ENCODE data around the gene KLK3. TPM values are rescaled to one million over a fixed set of nuclear protein-coding genes. Genes with fewer than 3 reads are reported as not detected.
"Not testable (repeated sequence)": the region's sequence is repeated elsewhere in the genome, so short reads cannot be mapped to it uniquely, and the experiment has no call there.

KLK3 gene
- not detected for total RNA-seq

DNA sequence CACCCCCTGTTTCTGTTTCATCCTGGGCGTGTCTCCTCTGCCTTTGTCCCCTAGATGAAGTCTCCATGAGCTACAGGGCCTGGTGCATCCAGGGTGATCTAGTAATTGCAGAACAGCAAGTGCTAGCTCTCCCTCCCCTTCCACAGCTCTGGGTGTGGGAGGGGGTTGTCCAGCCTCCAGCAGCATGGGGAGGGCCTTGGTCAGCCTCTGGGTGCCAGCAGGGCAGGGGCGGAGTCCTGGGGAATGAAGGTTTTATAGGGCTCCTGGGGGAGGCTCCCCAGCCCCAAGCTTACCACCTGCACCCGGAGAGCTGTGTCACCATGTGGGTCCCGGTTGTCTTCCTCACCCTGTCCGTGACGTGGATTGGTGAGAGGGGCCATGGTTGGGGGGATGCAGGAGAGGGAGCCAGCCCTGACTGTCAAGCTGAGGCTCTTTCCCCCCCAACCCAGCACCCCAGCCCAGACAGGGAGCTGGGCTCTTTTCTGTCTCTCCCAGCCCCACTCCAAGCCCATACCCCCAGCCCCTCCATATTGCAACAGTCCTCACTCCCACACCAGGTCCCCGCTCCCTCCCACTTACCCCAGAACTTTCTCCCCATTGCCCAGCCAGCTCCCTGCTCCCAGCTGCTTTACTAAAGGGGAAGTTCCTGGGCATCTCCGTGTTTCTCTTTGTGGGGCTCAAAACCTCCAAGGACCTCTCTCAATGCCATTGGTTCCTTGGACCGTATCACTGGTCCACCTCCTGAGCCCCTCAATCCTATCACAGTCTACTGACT lies at the start of gene KLK3:
Gene KLK3 (plus strand): TSS at position 280 of the 775 bp plus-strand sequence. CDS start 41 bp downstream, at position 321.
- no peak for DNase-seq

- DNase-seq: no peak
Observed at GRCh38 chr19:50808856-50809255, 45.9 kb upstream of the KLK3 start.

DNA sequence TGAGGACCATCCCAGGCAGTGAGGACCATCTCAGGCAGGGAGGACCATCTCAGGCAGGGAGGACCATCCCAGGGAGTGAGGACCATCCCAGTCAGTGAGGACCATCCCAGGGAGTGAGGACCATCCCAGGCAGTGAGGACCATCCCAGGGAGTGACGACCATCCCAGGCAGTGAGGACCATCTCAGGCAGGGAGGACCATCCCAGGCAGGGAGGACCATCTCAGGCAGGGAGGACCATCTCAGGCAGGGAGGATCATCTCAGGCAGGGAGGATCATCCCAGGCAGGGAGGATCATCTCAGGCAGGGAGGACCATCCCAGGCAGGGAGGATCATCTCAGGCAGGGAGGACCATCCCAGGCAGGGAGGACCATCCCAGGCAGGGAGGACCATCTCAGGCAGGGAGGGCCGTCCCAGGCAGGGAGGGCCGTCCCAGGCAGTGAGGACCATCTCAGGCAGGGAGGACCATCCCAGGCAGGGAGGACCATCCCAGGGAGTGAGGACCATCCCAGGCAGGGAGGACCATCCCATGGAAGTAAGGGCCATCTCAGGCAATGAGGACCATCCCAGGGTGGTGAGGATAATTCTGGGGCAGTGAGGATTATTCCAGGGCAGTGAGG lies 43.0 kb upstream of the KLK3 start:
- DNase-seq: not testable (repeated sequence)

- DNase-seq: no peak
Observed at GRCh38 chr19:50812474-50812873, 42.2 kb upstream of the KLK3 start.

DNA sequence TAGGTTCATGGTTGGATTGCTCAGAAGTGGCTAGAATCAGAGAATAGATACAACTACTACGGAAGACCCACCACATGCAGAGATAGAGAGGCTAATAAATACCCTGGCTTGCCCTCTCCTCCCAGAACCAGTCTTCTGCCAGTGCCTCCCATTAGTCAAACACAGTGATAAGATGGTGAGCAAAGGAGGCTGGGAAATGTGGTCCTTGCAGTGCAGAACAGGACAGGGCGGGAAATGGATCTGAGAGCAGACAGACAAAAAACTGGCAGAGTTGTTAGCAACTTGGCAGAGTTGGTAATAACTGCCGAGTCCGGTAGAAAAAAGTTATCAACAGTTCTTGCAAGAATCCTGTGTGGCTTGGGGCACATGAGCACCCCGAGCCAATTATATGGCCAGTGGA lies 39.8 kb upstream of the KLK3 start:
- no peak for DNase-seq

- DNase-seq: no peak
Observed at GRCh38 chr19:50815439-50815838, 39.3 kb upstream of the KLK3 start.

DNA sequence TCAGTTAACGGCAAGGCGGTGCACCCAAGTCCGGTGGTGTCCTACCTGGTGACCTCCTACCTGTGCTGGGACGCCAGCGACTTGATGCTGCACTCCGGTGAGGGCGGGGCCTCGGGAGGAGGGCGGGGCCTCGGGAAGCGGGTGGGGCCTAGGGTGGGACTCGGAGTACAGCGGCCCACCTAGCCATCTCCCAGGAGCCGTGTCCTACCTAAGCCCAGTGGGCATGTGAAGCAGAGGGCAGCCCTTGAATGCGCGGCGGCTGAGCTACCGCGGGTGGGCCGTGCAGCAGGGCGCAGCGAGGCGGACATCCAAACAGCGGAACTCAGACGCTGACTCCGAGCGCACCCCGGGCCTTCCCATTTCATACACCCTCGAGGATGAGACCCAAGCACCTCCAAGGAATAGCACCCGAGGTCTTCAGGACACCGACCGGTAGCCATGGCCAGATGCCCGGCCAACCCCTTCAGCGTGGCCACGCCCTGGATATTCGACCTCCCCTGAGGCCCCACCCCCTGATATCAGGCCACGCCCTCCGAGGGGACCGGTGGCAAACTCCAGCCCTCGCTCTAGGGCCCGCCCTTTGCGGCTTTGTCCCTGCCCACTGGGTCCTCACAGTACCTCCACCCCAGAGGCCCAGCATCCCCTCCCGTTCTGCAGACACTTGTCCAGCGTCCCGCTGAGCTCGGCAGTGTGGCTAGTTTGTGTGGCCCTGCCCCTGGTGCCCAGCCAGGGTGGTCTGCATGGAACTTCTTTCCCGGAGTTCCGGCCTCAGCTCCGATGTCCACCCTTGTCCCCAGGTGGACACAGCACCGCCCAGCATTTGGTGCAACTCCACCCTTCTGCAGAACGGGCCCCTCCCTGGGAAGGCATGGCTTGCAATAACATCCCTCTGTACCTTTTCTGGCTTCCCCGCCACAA lies 36.5 kb upstream of the KLK3 start:
- no peak for DNase-seq

GRCh38 chr19:50818859-50819472 lies 35.7 kb upstream of the KLK3 start:
- DNase-seq: no peak

DNA sequence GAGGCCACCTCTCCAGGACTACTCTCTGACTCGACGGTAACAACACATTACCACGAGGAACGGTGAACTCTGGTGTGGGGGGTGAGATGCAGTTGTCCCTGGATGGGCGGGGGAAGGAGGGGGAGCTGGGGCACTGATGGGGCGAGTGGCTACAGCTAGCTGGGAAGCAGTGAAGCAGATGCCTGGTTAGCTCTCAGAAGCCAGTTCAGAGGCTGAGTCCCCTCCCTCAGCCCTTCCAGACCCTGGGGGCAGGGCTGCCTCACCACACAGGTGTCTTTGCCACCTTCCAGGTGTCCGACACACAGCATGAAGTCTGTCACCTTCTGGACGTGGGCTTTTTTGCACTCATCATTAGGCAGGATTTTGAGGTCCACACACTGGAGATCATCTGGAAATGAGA lies 35.1 kb upstream of the KLK3 start:
- no peak for DNase-seq

GRCh38 chr19:50820086-50820485 lies 34.6 kb upstream of the KLK3 start:
- no peak for DNase-seq

DNA sequence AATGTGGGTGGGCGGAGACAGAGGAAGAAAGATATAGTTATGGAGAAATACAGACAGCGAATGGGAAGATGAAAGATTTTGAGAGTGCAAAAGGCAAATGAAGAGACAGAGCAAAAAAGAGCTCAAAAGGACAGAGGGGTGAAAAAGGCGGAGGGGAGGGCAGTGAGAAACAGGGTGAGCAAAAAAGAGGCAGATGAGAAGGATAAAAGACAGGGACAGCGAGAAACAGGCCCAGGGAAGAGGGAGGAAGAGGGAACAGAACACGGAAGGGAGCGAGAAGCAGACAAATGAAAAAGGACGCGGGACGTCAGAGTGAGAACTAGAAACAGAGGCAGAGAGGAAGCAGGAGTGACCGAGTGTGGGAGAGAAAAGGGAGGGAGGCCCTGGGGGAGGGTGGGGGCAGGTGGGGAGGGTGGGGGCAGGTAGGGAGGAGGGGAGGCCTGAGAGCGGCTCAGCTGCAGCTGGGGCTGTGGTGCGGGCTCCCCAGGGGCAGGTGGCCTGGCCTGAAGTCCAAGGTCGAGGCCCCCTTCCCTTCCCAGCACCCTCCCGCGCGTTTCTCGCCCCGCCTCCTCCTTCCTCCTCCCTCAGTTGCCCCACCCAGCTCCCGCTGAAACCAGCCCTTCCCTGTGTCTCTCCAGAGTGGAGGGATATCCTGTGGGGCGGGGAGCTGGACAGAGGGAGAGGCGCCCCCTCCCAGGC lies 34.0 kb upstream of the KLK3 start:
- DNase-seq: no peak

GRCh38 chr19:50821248-50821612 lies 33.5 kb upstream of the KLK3 start:
- no peak for DNase-seq

DNA sequence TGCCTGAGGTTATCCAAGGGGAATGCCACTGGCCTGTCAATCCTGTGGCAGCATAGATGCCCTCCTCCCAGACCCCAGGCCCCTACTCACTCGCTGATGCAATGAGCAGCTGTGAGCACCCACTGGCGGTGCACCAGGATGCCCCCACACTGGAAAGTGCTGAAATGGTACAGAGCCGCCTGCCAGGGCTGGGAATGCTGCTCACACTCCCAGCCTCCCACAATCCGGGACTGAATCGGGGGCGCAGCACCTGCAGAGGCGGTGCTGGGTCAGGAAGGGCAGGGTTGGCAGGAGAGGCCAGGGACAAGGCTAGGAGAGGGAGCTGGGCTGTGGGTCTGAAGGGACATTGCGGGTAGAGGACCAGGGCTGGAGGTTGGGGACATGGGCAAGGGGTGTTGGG lies 33.1 kb upstream of the KLK3 start:
- DNase-seq: no peak

DNA sequence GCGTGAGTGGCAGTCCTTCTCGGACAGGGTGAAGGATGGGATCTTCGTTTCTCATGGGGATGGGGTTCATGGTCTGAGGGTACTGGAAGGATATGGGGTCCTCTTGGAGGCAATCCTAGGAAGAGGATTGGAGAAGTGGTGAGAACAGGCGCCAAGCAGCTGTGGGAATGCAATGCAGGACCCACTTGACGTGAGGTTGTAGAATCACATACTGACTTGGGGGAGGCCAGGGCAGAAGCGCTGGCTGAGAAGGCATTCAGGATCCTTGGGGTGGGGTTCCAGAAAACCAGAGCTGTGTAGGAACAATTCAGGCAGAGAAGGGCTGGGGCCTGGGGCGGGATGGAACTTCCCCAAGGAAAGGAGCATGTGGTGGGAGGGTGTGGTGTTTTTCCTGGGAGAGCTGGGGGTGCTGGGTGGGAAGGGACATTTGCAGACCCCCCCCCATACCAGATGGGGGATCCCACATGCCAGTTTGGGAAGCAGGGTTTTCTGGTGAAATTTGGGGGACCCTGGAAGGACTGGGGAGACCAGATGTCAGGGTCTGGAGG lies 32.0 kb upstream of the KLK3 start:
- no peak for DNase-seq

GRCh38 chr19:50823389-50824042 lies 31.2 kb upstream of the KLK3 start, which contains the start of gene KLK1:
KLK1 (minus strand) TSS chr19:50823787; CDS start chr19:50823748, 39 bp downstream.
- no peak for DNase-seq

- DNase-seq: no peak
Observed at GRCh38 chr19:50826492-50827240, 28.0 kb upstream of the KLK3 start.

DNA sequence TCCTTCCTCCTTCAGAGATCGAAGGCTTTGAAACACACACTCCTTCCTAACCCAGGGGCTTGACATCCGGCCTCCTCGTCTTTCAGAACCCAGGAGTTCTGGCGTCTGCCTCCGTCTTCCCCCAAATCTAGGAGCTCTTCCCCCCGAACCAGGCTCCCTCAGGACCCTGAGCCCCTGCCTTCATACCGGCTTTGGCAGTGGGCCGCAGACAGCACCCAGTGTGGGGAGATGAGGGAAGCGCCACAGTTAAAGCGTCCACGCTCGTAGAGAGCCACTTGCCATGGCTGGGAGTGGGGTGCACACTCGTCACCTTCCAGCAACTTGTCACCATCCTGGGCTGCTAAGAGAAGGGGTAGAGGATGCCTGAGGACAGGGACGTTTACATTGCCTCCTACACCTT lies 27.2 kb upstream of the KLK3 start:
- no peak for DNase-seq

DNA sequence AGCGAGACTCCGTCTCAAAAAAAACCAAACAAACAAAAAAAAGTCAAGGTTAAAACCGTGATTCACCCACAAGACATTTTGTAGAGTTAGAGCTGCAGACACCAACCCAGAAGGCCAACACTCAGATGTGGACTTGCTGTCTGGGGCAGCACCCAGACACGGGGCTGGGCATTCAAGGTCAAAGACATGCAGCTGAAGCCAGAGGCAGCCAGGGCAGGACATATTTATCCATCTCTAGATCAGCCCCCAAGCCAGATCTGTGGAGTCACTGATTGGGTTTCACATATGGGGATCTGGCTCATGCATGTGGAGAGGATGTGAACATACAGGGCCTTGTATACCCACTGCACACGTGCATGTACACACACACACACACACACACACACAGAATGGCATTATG lies 24.9 kb upstream of the KLK3 start:
- no peak for DNase-seq

DNA sequence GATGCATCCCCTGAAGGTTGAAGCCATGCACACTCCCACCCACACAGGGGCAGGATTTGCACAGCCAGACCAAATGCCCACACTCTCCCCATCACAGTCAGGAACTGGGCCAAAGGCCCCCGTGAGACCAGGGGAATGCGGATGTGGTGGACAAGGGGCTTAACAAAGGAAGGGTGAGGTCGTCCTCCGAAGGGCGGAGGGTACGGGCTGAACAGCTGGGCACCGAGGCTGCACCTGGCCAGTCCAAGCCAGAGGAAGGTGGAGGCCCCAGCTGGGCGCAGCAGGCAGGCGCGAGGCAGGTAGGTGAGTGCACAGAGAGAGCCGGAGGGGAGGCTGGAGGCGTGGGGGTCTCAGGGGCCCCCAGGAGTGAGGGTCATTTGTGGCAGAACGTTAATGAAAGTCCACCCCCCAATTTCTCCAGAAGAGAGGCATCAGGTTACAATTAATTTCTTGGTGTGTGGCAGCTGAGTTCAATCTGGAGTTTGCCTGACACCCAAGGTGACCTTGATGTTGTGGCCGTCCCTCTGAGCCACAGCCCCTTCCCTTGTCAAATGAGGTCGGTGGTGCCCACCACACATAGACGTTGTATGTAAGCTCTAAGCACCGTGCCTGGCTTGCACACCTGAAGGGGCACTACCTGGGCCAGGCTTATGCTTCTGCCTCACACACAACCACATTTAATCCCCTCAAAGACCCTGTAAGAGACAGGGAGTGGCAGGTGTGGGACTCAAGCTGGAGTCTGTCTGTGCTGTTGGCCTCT lies 24.3 kb upstream of the KLK3 start:
- no peak for DNase-seq

- DNase-seq: no peak
Observed at GRCh38 chr19:50831026-50831396, 23.7 kb upstream of the KLK3 start.
